Right atrium auricular region (tissue), 2 donors: ENCODE results near the gene EVC2. TPM values are rescaled to one million over a fixed set of nuclear protein-coding genes. Genes with fewer than 3 reads are reported as not detected.

Experiments
- DNase-seq: peaks from one replicate; pipeline ENCODE4 v3.0.0-alpha.2; 2019; ENCODE audit warnings: low spot score
- H3K27ac ChIP-seq, 2 donors: fragments of 200-600 bp; sonication (generic); 1 replicate in 1 of 2; 2 replicates in 1 of 2; pipeline ENCODE4 v1.5.1; 2016 to 2019
- H3K27me3 ChIP-seq, 2 donors: fragments of 200-600 bp; sonication (generic); one replicate each; pipeline versions ENCODE4 v1.5.1 to v1.6.0; 2017 to 2019
- H3K36me3 ChIP-seq: fragments of 200-600 bp; sonication (generic); one replicate; pipeline ENCODE4 v1.5.1; 2016
- H3K4me1 ChIP-seq, 2 donors: fragments of 200-600 bp; sonication (generic); one replicate each; pipeline versions ENCODE4 v1.5.1 to v1.6.0; 2017 to 2019
- H3K4me3 ChIP-seq, 2 donors: fragments of 200-600 bp; sonication (generic); 1 replicate in 1 of 2; 2 replicates in 1 of 2; pipeline ENCODE4 v1.5.1; 2017 to 2019; ENCODE audit warnings: mild to moderate bottlenecking in 1 of 2, moderate library complexity in 1 of 2
- H3K9me3 ChIP-seq, 2 donors: fragments of 200-600 bp; sonication (generic); one replicate each; pipeline ENCODE4 v1.5.1; 2019
- total RNA-seq, 2 donors: library from RNA; depleted of rRNA; stranded (reverse); fragments of >200 nt; gene quantifications; one replicate each; pipeline ENCODE4 v1.1.0, GENCODE V29; 2016
- TF ChIP-seq, protein P1 (sequence below), 2 donors: fragments of 200-600 bp; sonication (generic); IDR thresholded peaks; one replicate each; pipeline ENCODE4 v1.5.1; 2019; ENCODE audit warnings: antibody characterized with exemption in 2 of 2

EVC2 gene
- total RNA-seq, 2 donors from 2014 or later: 2.6 to 7.0 TPM

DNA sequence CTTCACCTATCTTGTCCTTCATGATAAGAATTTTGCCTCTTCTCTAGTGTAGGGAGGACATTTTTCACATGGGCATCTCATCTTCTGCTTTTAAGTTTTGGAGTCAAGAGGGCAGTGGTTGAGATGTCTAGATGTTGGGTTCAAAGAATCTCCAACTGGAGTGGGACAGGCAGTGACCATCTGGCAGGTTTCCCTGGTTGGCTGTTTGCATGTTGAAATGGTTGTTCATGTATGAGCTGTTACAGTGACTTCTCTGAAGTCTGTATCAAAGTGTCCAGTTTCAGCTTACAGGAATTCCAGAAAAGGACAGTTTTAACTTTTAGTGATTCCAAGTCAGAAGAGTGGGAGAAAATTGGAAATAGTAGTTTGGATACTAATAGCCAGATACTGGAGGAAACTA, 192.7 kb downstream of the EVC2 start:
- Histone ChIP-seq H3K36me3 (no peaks in the 10 kb centered on the region), H3K4me1 (no peaks in the 10 kb centered on the region), H3K27me3 (no peaks in the 10 kb centered on the region), H3K27ac (no peak overlapping the region), H3K4me3 (no peak overlapping the region), H3K9me3 (no peaks in the 10 kb centered on the region)
- no peak for DNase-seq
- TF ChIP-seq, protein P1, sequence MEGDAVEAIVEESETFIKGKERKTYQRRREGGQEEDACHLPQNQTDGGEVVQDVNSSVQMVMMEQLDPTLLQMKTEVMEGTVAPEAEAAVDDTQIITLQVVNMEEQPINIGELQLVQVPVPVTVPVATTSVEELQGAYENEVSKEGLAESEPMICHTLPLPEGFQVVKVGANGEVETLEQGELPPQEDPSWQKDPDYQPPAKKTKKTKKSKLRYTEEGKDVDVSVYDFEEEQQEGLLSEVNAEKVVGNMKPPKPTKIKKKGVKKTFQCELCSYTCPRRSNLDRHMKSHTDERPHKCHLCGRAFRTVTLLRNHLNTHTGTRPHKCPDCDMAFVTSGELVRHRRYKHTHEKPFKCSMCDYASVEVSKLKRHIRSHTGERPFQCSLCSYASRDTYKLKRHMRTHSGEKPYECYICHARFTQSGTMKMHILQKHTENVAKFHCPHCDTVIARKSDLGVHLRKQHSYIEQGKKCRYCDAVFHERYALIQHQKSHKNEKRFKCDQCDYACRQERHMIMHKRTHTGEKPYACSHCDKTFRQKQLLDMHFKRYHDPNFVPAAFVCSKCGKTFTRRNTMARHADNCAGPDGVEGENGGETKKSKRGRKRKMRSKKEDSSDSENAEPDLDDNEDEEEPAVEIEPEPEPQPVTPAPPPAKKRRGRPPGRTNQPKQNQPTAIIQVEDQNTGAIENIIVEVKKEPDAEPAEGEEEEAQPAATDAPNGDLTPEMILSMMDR (IDR thresholded peaks at IDR 0.05): no peak

Other genes with a start within 250 kb of the EVC2 start
- 10 to 100 TPM in 1 of 2 donors, 1 to 10 TPM in 1; 8.6 to 14.1 TPM for gene EVC, start 2.6 kb upstream of the EVC2 start, total RNA-seq
- 1 to 10 TPM in 1 of 2 donors, under 1 TPM in 1; 0.37 to 1.1 TPM for gene CRMP1, start 184.5 kb upstream of the EVC2 start, total RNA-seq